GM19240 (cell line): ENCODE measurements around the gene APBA2.

Source experiments
- DNase-seq: peaks from one replicate; pipeline ENCODE4 v3.0.0; 2011; ENCODE audit warnings: low spot score; ENCODE audit not compliant: insufficient read length

The APBA2 gene

GRCh38 chr15:28955160-28955992 is 69.6 kb downstream of the APBA2 start:
- no peak for DNase-seq

DNA sequence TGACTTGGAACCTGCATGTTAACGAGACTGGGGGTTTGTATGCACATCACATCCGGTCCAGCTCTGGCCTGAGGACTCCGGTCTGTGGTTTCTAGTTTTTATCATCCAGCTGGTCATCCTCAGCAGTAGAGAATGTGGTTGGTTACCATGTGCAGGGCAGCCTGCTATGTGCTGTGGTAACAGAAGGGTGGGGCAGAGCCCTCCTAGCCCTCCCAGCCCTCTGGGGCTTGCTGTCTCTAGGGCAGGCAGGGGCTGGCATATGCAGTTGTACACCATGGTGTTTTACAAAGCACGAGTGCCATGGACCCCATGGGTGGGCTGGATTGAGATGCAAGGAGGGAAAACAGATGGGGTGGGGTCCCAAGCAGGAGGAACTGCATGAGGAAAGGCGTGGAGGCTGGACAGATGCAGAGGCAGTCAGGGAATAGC is 70.2 kb downstream of the APBA2 start:
- DNase-seq = no peak

DNA sequence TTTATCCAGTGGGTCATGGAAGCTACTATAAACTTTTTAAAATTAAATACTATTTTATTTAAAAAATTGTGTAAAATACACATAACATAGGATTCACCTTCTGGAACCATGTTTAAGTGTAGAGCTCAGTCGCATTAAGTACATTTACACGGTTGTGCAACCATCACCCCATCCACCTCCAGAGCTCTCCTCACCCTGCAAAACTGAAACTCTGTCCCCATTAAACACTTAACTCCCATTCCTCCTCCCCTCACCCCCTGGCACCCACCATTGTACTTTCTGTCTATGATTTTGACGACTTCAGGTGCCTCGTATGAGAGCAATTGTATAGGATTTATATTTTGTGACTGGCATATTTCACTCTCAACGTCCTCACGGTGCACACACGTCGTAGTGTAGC is 70.7 kb downstream of the APBA2 start:
- DNase-seq = no peak

DNA sequence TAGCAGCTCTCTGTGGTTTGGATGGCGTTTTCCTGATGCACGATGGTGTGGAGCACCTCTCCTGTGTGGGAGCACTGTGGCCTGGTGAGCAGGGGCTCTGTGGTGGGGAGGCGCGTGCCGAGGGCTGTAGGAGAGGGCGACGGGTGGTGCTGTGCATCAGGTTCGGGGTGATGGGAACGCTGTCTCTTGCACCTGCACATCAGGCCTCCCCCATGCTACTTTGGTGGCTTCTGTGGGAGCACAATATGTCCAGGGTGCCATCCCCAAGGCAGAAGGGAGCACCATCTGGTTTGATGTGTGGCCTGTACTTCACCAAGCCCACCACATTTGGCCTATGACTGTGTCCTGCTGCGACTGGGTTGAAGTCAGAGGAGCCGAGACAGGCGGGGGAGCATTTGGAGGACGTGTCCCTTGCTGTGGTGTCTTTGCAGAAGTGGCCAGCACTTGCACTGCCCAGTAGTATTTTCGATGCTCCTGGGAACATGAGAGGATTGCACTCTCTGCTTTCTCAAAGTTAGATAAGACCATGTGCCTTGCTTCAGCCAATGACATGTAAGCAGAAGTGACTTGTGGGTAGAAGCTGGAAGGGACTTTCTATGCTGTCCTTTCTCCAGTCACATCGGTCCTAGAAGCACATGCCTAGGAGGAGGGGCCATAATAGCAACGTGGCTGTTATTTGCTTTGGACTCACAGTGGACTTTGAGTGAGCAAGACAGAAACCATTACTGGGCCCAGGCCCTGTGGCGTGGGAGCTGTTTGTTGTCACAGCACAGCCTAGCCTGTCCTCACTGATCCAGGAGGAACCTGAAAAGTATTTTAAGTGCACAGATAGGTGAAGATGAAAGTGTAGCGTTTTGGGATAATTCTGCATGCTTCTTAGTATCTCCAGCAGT is 72.1 kb downstream of the APBA2 start:
- no peak for DNase-seq

GRCh38 chr15:28959326-28959725 is 73.6 kb downstream of the APBA2 start:
- DNase-seq = no peak

- DNase-seq = no peak
Measured at GRCh38 chr15:28960979-28961378, 75.2 kb downstream of the APBA2 start.

DNA sequence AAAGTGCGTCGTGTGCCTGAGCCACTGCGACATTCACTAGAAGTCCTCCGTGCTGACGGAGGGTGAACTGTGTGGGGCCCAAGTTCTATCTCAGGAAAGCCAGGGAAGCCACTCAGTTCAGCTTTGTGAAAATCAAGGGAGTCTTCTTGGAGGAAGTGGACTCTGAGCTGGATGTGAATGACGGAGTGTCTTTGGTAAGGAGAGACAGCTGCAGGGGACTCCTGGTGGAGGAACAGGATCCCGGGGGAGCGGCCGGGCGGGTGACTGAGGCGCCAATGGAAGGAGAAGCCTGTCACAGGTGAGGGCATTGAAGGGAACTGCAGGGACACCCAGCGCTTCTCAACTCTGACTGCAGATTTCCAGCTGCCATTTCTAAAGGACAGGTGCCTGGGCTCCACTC is 75.6 kb downstream of the APBA2 start:
- no peak for DNase-seq

DNA sequence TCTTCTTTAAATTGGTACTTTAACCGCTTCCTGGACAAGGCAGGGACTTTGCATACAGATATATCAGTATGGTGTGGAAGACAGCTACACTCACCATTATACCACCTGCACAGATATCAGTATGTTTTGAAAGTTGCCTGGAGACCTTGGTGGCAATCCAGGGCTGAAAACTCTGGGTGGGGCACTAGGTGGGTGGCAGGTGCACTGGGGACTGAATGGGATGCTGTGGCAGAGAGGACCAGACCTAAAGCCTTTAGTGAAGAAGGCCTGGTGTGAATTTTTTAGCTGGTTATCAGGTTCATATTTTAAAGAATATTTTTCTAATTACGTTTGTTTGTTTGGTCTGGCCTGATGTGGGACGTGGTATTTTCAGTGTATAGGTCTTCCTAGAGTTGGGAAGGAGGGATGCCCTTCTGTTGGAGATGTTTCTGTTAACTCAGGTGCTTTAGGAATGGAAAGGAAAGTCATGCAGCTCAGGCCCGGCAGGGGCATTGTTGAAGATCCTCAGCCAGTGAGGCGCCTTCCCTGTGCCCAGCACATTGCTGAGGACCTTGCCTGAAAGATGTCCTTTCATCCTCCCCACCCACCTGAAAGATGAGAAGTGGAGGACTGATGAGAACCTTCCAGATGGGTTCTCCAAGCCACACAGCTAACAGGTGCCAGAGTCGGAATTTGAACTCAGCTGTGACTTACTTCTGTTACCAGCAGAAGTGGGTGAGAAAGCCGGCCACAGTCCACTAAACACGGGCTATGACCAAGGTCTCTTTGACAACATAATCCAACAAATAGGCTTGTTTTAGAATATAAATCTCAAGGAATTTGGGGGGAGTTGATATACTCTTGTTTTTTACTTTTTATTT is 77.3 kb downstream of the APBA2 start:
- no peak for DNase-seq

DNA sequence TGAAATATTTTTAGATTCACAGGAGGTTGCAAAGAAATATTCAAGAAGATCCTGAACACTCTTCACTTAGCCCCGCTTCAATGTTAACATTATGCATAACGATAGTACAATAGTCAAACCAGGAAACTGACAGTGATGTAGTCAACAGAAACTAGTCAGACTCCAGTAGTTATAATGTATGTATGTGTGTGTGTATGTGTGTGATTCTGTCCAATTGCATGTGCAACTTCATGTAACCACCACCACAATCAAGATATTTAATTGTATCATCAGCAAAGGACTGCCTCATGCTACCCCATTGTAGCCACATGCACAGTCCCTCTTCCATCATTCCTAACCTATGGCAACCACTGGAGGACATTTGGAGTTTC is 77.9 kb downstream of the APBA2 start:
- no peak for DNase-seq

- DNase-seq = no peak
Measured at GRCh38 chr15:28964098-28964497, 78.3 kb downstream of the APBA2 start.

GRCh38 chr15:28967066-28967465 is 81.3 kb downstream of the APBA2 start:
- DNase-seq = no peak

- no peak for DNase-seq
Measured at GRCh38 chr15:28967990-28968389, 82.2 kb downstream of the APBA2 start.

DNA sequence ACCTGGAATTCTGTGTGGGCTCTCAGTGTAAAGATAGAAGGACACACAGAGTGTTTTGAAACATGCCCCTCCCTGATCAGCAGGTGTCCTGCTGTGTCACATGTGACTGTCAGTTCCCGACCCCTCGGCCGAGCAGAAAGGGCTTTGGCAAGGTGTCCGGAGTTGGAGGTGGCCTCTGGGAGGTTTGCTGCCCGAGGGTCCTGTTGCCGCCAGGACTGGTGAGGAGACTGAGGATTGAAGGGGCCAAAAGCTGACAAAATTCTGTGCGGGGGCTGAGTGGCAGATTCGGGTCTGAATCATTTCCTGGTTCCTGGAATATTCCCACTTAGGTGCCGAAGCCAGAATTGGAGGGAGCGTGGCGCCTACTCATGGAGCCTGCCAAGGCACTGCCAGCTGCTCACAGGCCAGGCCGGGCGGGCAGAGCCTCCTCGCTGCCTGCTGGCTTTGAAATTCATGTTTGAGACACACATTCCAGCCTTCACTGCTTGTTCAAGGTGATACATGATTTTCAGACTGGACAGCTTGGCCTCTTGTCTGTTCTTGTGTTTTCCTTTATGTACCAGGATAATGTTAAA is 83.8 kb downstream of the APBA2 start:
- no peak for DNase-seq

- no peak for DNase-seq
Measured at GRCh38 chr15:28974142-28974541, 88.4 kb downstream of the APBA2 start.

- DNase-seq = peak; percentile 58
Measured at GRCh38 chr15:28975766-28976179, 90.0 kb downstream of the APBA2 start.

GRCh38 chr15:28977377-28978010 is 91.7 kb downstream of the APBA2 start:
- DNase-seq = no peak

DNA sequence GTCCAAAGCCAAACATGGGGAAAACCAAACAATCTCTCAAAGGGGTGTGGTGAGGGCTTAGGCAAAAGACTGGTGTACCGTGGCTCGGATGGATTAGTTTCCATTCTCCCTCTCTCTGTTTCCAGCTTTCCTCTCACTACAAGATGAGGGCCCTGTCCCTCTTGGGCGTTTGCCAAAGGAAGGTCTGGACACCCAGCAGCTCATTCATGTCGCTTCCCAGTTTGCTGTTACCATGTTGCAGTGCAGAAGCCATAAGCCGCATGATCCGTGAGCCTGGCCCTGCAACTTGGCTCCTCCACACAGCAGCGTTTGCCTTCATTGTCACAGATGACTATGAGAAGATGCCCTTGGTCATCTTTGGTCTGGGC is 92.2 kb downstream of the APBA2 start:
- no peak for DNase-seq

DNA sequence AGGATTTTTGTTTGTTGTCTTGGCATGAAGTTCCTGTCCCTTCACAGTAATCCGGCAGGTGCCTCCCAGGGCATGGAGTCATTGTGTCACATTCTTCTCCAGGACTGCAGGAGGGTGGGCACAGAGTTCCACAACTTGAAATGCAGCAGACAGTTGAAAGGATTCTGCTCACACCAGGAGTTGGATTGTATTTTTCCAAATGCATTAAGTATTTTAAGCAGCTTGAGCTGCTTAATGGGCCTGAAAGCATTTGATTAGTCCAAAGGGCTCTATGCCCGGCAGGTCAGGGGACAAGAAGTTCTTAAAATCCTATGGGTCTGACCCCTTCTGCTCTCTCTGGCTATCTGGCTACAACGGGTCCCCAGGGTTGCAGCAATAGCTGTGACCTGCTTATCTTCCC is 92.9 kb downstream of the APBA2 start:
- DNase-seq = no peak

GRCh38 chr15:28979208-28979841 is 93.6 kb downstream of the APBA2 start:
- no peak for DNase-seq

DNA sequence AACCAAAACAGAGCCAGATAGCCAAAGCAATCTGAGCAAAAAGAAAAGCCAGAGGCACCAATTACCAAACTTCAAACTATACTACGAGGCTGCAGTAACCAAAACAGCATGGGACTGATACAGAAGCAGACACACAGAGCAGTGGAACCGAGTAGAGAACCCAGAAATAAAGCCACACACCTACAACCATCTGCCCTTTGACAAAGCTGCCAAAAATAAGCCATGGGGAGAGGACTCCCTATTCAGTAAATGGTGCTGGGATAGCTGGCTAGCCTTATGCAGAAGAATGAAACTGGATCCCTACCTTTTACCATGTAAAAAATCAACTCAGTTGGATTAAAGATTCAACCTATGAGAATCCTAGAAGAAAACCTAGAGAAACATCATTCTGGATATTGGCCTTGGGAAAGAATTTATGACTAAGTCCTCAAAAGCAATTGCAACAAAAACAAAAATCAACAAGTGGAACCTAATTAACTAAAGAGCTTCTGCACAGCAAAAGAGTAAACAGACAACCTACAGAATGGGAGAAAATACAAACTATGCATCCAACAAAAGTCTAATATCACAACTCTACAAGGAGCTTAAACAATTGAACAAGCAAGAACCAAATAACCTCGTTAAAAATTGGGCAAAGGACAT is 95.1 kb downstream of the APBA2 start:
- DNase-seq = no peak
